SK-N-SH (cell line): ENCODE measurements around the gene FOSL1. TPM values are rescaled to one million over a fixed set of nuclear protein-coding genes. Genes with fewer than 3 reads are reported as not detected.

Source experiments
- CTCF ChIA-PET: fragments of 300-600, 350-600 bp; formaldehyde crosslinking; extraction: SDS; loops from one replicate; lab custom pipeline; 2021; lab: Yijun Ruan, JAX
- POLR2A ChIA-PET: fragments of 350-600 bp; sonication (Branson Sonifier 250); formaldehyde crosslinking; extraction: SDS; loops from one replicate; lab custom pipeline; 2020; ENCODE audit warnings: antibody characterized with exemption, inconsistent platforms; lab: Yijun Ruan, JAX
- DNase-seq: peaks from one replicate; pipeline ENCODE4 v3.0.0; 2012
- H2AFZ ChIP-seq: fragments of 200-600 bp; sonication (generic); 2 replicates; pipeline ENCODE4 v1.8.1; 2016; ENCODE audit warnings: antibody characterized with exemption, mild to moderate bottlenecking, low read depth
- H3F3A ChIP-seq: fragments of 200-600 bp; sonication (generic); replicated peaks from 2 replicates; pipeline ENCODE3; 2016; ENCODE audit warnings: antibody characterized with exemption, mild to moderate bottlenecking; ENCODE audit not compliant: insufficient read depth
- H3K27ac ChIP-seq, 2 experiments: fragments of 200-500 bp in 1 of 2; fragments of 200-600 bp in 1 of 2; sonication (Bioruptor generic) in 1 of 2; sonication (generic), shearing (Covaris generic) in 1 of 2; 2 replicates each; pipeline versions ENCODE4 v1.5.1 to v1.6.1; 2014 to 2016; ENCODE audit warnings: low read depth in 2 of 2, inconsistent platforms in 1 of 2, low read length in 1 of 2, mild to moderate bottlenecking in 1 of 2, mixed read lengths in 1 of 2
- H3K27me3 ChIP-seq: fragments of 200-600 bp; sonication (generic), shearing (Covaris generic); 2 replicates; pipeline ENCODE4 v1.6.1; 2016; ENCODE audit warnings: mixed run types; ENCODE audit not compliant: insufficient read depth
- H3K36me3 ChIP-seq, 2 experiments: fragments of 200-500 bp in 1 of 2; fragments of 200-600 bp in 1 of 2; sonication (Bioruptor generic) in 1 of 2; sonication (generic) in 1 of 2; replicated peaks in 1 of 2; 2 replicates each; pipeline versions ENCODE3 to v1.5.1; 2014 to 2016; ENCODE audit warnings: low read length in 1 of 2, mild to moderate bottlenecking in 1 of 2; ENCODE audit not compliant: insufficient read depth in 2 of 2, control insufficient read depth in 1 of 2
- H3K4me1 ChIP-seq, 2 experiments: fragments of 200-500 bp in 1 of 2; fragments of 200-600 bp in 1 of 2; sonication (Bioruptor generic) in 1 of 2; sonication (generic), shearing (Covaris generic) in 1 of 2; 2 replicates each; pipeline versions ENCODE4 v1.5.1 to v1.6.1; 2014 to 2016; ENCODE audit warnings: low read depth in 1 of 2, low read length in 1 of 2, mixed run types in 1 of 2; ENCODE audit not compliant: insufficient read depth in 2 of 2, control insufficient read depth in 1 of 2
- H3K4me2 ChIP-seq: fragments of 200-600 bp; sonication (generic), shearing (Covaris generic); 2 replicates; pipeline ENCODE4 v1.6.1; 2017; ENCODE audit warnings: mixed run types
- H3K4me3 ChIP-seq, 2 experiments: fragments of 200-500 bp in 1 of 2; fragments of 200-600 bp in 1 of 2; sonication (Bioruptor generic) in 1 of 2; sonication (generic), shearing (Covaris generic) in 1 of 2; 2 replicates each; pipeline versions ENCODE4 v1.5.1 to v1.8.1; 2014 to 2016; ENCODE audit warnings: low read depth in 2 of 2, inconsistent platforms in 1 of 2, low read length in 1 of 2, mild to moderate bottlenecking in 1 of 2, mixed read lengths in 1 of 2, moderate library complexity in 1 of 2
- H3K79me2 ChIP-seq: fragments of 200-600 bp; sonication (generic); 2 replicates; pipeline ENCODE4 v1.8.1; 2017; ENCODE audit warnings: mild to moderate bottlenecking; ENCODE audit not compliant: insufficient read depth
- H3K9ac ChIP-seq: fragments of 200-600 bp; sonication (generic); 2 replicates; pipeline ENCODE4 v1.6.1; 2017; ENCODE audit warnings: mixed run types
- H3K9me2 ChIP-seq: fragments of 200-600 bp; sonication (generic); 2 replicates; pipeline ENCODE4 v1.6.1; 2017; ENCODE audit warnings: mixed run types
- H3K9me3 ChIP-seq: fragments of 200-600 bp; sonication (generic); 2 replicates; pipeline ENCODE4 v1.6.1; 2017; ENCODE audit warnings: mixed run types, mild to moderate bottlenecking, moderate library complexity
- H4K20me1 ChIP-seq: fragments of 200-600 bp; sonication (generic); 2 replicates; pipeline ENCODE4 v1.6.1; 2017; ENCODE audit warnings: mild to moderate bottlenecking, mixed run types; ENCODE audit not compliant: insufficient read depth
- FOSL2 ChIP-seq: IDR thresholded peaks from 2 replicates; pipeline ENCODE4 v1.4.0; 2012; ENCODE audit warnings: low read depth, mild to moderate bottlenecking, moderate library complexity, borderline replicate concordance
- MEF2A ChIP-seq: IDR thresholded peaks from 2 replicates; pipeline ENCODE4 v1.4.0; 2012; ENCODE audit warnings: low read depth, borderline replicate concordance
- PBX3 ChIP-seq: IDR thresholded peaks from 2 replicates; pipeline ENCODE4; 2012
- POLR2AphosphoS5 ChIP-seq: IDR thresholded peaks from 2 replicates; pipeline ENCODE4 v1.6.1; 2012; ENCODE audit warnings: low read depth, low read length
- TEAD4 ChIP-seq: IDR thresholded peaks from 2 replicates; pipeline ENCODE4 v1.4.0; 2012; ENCODE audit warnings: mild to moderate bottlenecking, borderline replicate concordance; ENCODE audit not compliant: insufficient read depth
- WGBS: methylation state at CpG from one replicate; pipeline ENCODE4 v1.1.6; 2017; ENCODE audit warnings: low lambda C conversion rate; 5-methylcytosine and 5-hydroxymethylcytosine counted together
- polyA plus RNA-seq, 3 experiments: library from polyadenylated mRNA; depleted of rRNA; stranded (reverse); fragments of >200 nt; gene quantifications; 2 replicates each; pipeline ENCODE4 v1.2.3, GENCODE V29; 2012
- TF ChIP-seq, protein P1 (sequence below): fragments of 150-350 bp; IDR thresholded peaks from 2 replicates; pipeline ENCODE4 v1.6.1; 2017; ENCODE audit warnings: antibody characterized with exemption, low read length, low read depth, borderline replicate concordance
- TF ChIP-seq, protein P2 (sequence below): IDR thresholded peaks from 2 replicates; pipeline ENCODE4 v1.4.0; 2012; ENCODE audit warnings: low read depth, borderline replicate concordance

Gene FOSL1
- polyA plus RNA-seq, 1 of the 3 experiments (the other 2 are of a cell fraction), result 30.1 TPM

DNA sequence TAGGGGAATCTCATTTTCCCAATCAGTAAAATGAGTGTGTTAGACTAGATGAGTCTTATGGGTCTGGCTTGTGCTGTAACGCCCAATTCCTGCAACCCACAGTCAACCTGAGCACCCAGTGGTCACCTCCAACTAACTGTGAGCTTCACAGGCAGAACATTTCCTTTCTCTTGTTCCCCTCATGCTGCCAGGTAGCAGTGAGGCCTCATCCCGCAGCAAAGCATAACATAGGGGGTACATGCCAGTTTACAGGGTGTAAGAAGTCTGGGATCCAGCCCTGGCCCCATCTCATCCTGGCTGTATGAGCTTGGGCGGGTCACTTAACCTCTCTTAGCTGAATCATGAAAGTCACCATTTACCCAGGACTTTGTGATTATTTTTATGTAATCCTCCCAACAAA is 31.3 kb downstream of the FOSL1 start:
- peak overlapping the region; percentile 7 to 22; a peak in 1 of 4 replicates for H3K27ac ChIP-seq
- H3K36me3 ChIP-seq, result peaks cover 45 to 67% of the 10 kb centered on the region in 2 experiments
- H3K79me2 ChIP-seq, result peaks cover 41% of the 10 kb centered on the region
- TF ChIP-seq POLR2AphosphoS5 (peak; percentile 28; the same call in 1 of the 2 replicates), TEAD4 (no peak), PBX3 (no peak)
- TF ChIP-seq, protein P1, sequence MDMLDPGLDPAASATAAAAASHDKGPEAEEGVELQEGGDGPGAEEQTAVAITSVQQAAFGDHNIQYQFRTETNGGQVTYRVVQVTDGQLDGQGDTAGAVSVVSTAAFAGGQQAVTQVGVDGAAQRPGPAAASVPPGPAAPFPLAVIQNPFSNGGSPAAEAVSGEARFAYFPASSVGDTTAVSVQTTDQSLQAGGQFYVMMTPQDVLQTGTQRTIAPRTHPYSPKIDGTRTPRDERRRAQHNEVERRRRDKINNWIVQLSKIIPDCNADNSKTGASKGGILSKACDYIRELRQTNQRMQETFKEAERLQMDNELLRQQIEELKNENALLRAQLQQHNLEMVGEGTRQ, result no peak
- H3K4me1 ChIP-seq, result peaks cover 18 to 26% of the 10 kb centered on the region in 2 experiments; a peak in 3 of 4 replicates
- ChIA-PET CTCF (interaction anchor here (1.5 to 18.4 kb wide), 4 partner anchors 8 to 157 kb away, joined by 5 to 374 read pairs (median 48); partner anchors contain the start of genes CCDC85B, CTSW, FIBP and KAT5), POLR2A (interaction anchor here (1.2 to 4.8 kb wide), 3 partner anchors 9 to 18 kb away, joined by 3 to 59 read pairs (median 4); partner anchors contain the start of genes CFL1 and MUS81)
- H3K4me2 ChIP-seq, result no peak overlapping the region
- H3K27me3 ChIP-seq, result no peaks in the 10 kb centered on the region
- DNase-seq, result no peak
- WGBS, result 100% methylated on average over 3 of the region's 3 CpGs
- no peak overlapping the region for H3K9ac ChIP-seq
- peaks cover 58% of the 10 kb centered on the region for H3F3A ChIP-seq
- H2AFZ ChIP-seq, result no peak overlapping the region
- H3K4me3 ChIP-seq, result no peak overlapping the region
- no peaks in the 10 kb centered on the region for H3K9me3 ChIP-seq
- no peaks in the 10 kb centered on the region; the same call in 1 of the 2 replicates for H4K20me1 ChIP-seq
- no peaks in the 10 kb centered on the region for H3K9me2 ChIP-seq

DNA sequence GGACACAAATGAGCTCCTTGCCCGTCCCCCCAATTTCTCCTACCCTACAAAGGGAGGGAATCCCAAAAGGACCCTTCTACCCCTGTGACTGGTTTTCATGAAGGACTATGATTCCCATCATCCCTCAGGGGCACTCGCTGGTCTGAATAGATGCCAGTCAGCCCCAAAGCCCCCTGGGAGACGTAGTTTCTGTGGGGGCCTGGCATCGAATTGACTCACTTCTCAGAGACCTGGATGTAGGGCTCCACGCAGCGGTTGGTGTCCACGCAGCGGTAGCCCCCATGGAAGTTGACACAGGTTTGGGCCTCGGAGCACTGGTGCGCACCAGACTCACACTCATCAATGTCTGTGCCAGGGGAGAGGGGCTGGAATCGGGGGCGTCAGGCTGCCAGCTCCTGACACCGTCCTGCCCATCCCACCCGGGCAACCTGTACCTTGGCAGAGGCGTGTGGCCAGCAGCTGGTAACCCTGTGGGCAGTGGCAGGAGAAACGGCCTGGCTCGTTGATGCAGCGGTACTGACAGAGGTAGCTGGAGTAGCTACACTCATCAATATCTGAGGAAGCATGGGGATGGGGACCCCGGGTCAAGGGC is 32.0 kb downstream of the FOSL1 start:
- peaks cover 15 to 23% of the 10 kb centered on the region in 2 experiments; a peak in 2 of 4 replicates for H3K4me1 ChIP-seq
- H3K27ac ChIP-seq, result no peak overlapping the region; a peak in 1 of 4 replicates
- H3K4me3 ChIP-seq, result no peak overlapping the region
- H3F3A ChIP-seq, result peaks cover 61% of the 10 kb centered on the region
- no peak overlapping the region for H3K4me2 ChIP-seq
- H3K79me2 ChIP-seq, result peaks cover 45% of the 10 kb centered on the region
- ChIA-PET POLR2A (interaction anchor here (1.2 to 4.8 kb wide), 3 partner anchors 9 to 17 kb away, joined by 3 to 59 read pairs (median 4); partner anchors contain the start of genes CFL1 and MUS81), CTCF (interaction anchor here (7.1 to 18.4 kb wide), 2 partner anchors 7 to 17 kb away, joined by 89 to 374 read pairs; partner anchors contain the start of genes CCDC85B, CTSW, FIBP and MUS81)
- DNase-seq, result peak; percentile 73
- H3K9me3 ChIP-seq, result no peaks in the 10 kb centered on the region
- no peak overlapping the region for H3K9ac ChIP-seq
- H3K36me3 ChIP-seq, result peaks cover 45 to 74% of the 10 kb centered on the region in 2 experiments
- TF ChIP-seq MEF2A, result no peak
- TF ChIP-seq, protein P1, result no peak
- no peak for TF ChIP-seq FOSL2
- TF ChIP-seq, protein P2, sequence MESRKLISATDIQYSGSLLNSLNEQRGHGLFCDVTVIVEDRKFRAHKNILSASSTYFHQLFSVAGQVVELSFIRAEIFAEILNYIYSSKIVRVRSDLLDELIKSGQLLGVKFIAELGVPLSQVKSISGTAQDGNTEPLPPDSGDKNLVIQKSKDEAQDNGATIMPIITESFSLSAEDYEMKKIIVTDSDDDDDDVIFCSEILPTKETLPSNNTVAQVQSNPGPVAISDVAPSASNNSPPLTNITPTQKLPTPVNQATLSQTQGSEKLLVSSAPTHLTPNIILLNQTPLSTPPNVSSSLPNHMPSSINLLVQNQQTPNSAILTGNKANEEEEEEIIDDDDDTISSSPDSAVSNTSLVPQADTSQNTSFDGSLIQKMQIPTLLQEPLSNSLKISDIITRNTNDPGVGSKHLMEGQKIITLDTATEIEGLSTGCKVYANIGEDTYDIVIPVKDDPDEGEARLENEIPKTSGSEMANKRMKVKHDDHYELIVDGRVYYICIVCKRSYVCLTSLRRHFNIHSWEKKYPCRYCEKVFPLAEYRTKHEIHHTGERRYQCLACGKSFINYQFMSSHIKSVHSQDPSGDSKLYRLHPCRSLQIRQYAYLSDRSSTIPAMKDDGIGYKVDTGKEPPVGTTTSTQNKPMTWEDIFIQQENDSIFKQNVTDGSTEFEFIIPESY, result no peak
- H2AFZ ChIP-seq, result no peak overlapping the region
- H3K9me2 ChIP-seq, result no peaks in the 10 kb centered on the region
- H3K27me3 ChIP-seq, result no peaks in the 10 kb centered on the region
- no peaks in the 10 kb centered on the region; the same call in 1 of the 2 replicates for H4K20me1 ChIP-seq
- WGBS, result 97% methylated on average over 10 of the region's 19 CpGs
